H9 (cell line): Measurements from ENCODE around the gene CAPN9. TPM values are rescaled to one million over a fixed set of nuclear protein-coding genes. Genes with fewer than 3 reads are reported as not detected.

Experiments
- DNase-seq: peaks from one replicate; pipeline ENCODE4 v3.0.0-alpha.2; 2017
- H2AFZ ChIP-seq: one replicate; pipeline ENCODE4 v1.6.1; 2013; ENCODE audit warnings: mild to moderate bottlenecking, low read length, control low read depth, moderate library complexity
- H2AK5ac ChIP-seq: 2 replicates; pipeline ENCODE4 v1.6.1; 2013; ENCODE audit warnings: low read length, control low read depth, mixed read lengths; ENCODE audit not compliant: insufficient read length
- H2BK120ac ChIP-seq: one replicate; pipeline ENCODE4 v1.6.1; 2013; ENCODE audit warnings: low read depth, mild to moderate bottlenecking, low read length, control low read depth, inconsistent platforms; ENCODE audit not compliant: poor library complexity, severe bottlenecking
- H2BK12ac ChIP-seq: 2 replicates; pipeline ENCODE4 v1.6.1; 2013; ENCODE audit warnings: low read length, control low read depth, mixed read lengths, low read depth; ENCODE audit not compliant: insufficient read length
- H2BK15ac ChIP-seq: 2 replicates; pipeline ENCODE4 v1.6.1; 2013; ENCODE audit warnings: low read depth, low read length, control low read depth
- H2BK20ac ChIP-seq: one replicate; pipeline ENCODE4 v1.6.1; 2013; ENCODE audit warnings: low read depth, mild to moderate bottlenecking, low read length, control low read depth, inconsistent platforms; ENCODE audit not compliant: poor library complexity, severe bottlenecking
- H2BK5ac ChIP-seq: 2 replicates; pipeline ENCODE4 v1.6.1; 2013; ENCODE audit warnings: low read length, control low read depth, mixed read lengths; ENCODE audit not compliant: insufficient read length
- H3K14ac ChIP-seq: 2 replicates; pipeline ENCODE4 v1.6.1; 2013; ENCODE audit warnings: low read length, control low read depth; ENCODE audit not compliant: insufficient read depth
- H3K18ac ChIP-seq: 2 replicates; pipeline ENCODE4 v1.6.1; 2013; ENCODE audit warnings: low read depth, mild to moderate bottlenecking, mixed read lengths, low read length, control low read depth; ENCODE audit not compliant: insufficient read length
- H3K23ac ChIP-seq: 2 replicates; pipeline ENCODE4 v1.6.1; 2013; ENCODE audit warnings: low read length, control low read depth, mixed read lengths, low read depth; ENCODE audit not compliant: insufficient read length
- H3K23me2 ChIP-seq: 2 replicates; pipeline ENCODE4 v1.6.1; 2013; ENCODE audit warnings: low read depth, mild to moderate bottlenecking, mixed read lengths, low read length, control low read depth; ENCODE audit not compliant: insufficient read length, poor library complexity, severe bottlenecking
- H3K27ac ChIP-seq: 2 replicates; pipeline ENCODE4 v1.5.1; 2013; ENCODE audit warnings: low read length, control low read depth, mixed read lengths, low read depth; ENCODE audit not compliant: insufficient read length
- H3K27me3 ChIP-seq: 2 replicates; pipeline ENCODE4 v1.6.1; 2013; ENCODE audit warnings: low read length, control low read depth, inconsistent platforms; ENCODE audit not compliant: insufficient read depth
- H3K4ac ChIP-seq: 2 replicates; pipeline ENCODE4 v1.6.1; 2013; ENCODE audit warnings: low read depth, mild to moderate bottlenecking, control low read depth, inconsistent platforms, low read length, moderate library complexity
- H3K4me1 ChIP-seq: 2 replicates; pipeline ENCODE4 v1.6.1; 2013; ENCODE audit warnings: low read length, control low read depth, inconsistent platforms; ENCODE audit not compliant: insufficient read depth
- H3K4me2 ChIP-seq: 2 replicates; pipeline ENCODE4 v1.6.1; 2013; ENCODE audit warnings: low read length, control low read depth, mixed read lengths; ENCODE audit not compliant: insufficient read length, insufficient read depth
- H3K56ac ChIP-seq: 2 replicates; pipeline ENCODE4 v1.6.1; 2013; ENCODE audit warnings: low read depth, mild to moderate bottlenecking, mixed read lengths, low read length, control low read depth; ENCODE audit not compliant: insufficient read length
- H3K79me1 ChIP-seq: 2 replicates; pipeline ENCODE4 v1.6.1; 2013; ENCODE audit warnings: low read depth, mild to moderate bottlenecking, moderate library complexity, low read length, control low read depth, inconsistent platforms; ENCODE audit not compliant: insufficient read depth, poor library complexity, severe bottlenecking
- H3K79me2 ChIP-seq: 2 replicates; pipeline ENCODE4 v1.6.1; 2013; ENCODE audit warnings: low read length, control low read depth, inconsistent platforms; ENCODE audit not compliant: insufficient read depth
- H3K9ac ChIP-seq: 2 replicates; pipeline ENCODE4 v1.6.1; 2013; ENCODE audit warnings: low read length, control low read depth, mixed read lengths; ENCODE audit not compliant: insufficient read length; ENCODE audit errors: extremely low read depth
- H3K9me3 ChIP-seq: one replicate; pipeline ENCODE4 v1.6.1; 2013; ENCODE audit warnings: low read depth, low read length, inconsistent platforms; ENCODE audit not compliant: control insufficient read depth
- H3T11ph ChIP-seq: one replicate; pipeline ENCODE4 v1.6.1; 2013; ENCODE audit warnings: mild to moderate bottlenecking, low read length, control low read depth, inconsistent platforms
- H4K20me1 ChIP-seq: one replicate; pipeline ENCODE4 v1.6.1; 2013; ENCODE audit not compliant: control insufficient read depth, insufficient read length, insufficient read depth
- H4K5ac ChIP-seq: 2 replicates; pipeline ENCODE4 v1.6.1; 2013; ENCODE audit warnings: low read depth, mild to moderate bottlenecking, mixed read lengths, low read length, control low read depth; ENCODE audit not compliant: insufficient read length
- H4K8ac ChIP-seq: replicated peaks from 2 replicates; pipeline ENCODE4 v1.6.1; 2013; ENCODE audit warnings: low read length, control low read depth, mixed read lengths, low read depth; ENCODE audit not compliant: insufficient read length
- H4K91ac ChIP-seq: 2 replicates; pipeline ENCODE4 v1.6.1; 2013; ENCODE audit warnings: low read depth, mild to moderate bottlenecking, moderate library complexity, mixed read lengths, low read length, control low read depth; ENCODE audit not compliant: insufficient read length
- H3K27ac Mint-ChIP-seq, 3 experiments: 2 replicates in 2 of 3; 3 replicates in 1 of 3; pipeline ENCODE4 v1.8.0; 2020 to 2021; ENCODE audit warnings: mixed read lengths in 3 of 3, mild to moderate bottlenecking in 1 of 3, moderate library complexity in 1 of 3
- H3K27me3 Mint-ChIP-seq: 2 replicates; pipeline ENCODE4 v1.8.0; 2021; ENCODE audit warnings: low read depth, mild to moderate bottlenecking, moderate library complexity, mixed read lengths
- H3K36me3 Mint-ChIP-seq, 3 experiments: 2 replicates in 2 of 3; 3 replicates in 1 of 3; pipeline ENCODE4 v1.8.0; 2020 to 2021; ENCODE audit warnings: low read depth in 3 of 3, mixed read lengths in 3 of 3; ENCODE audit not compliant: insufficient read depth in 1 of 3
- H3K4me1 Mint-ChIP-seq, 2 experiments: 2 replicates each; pipeline ENCODE4 v1.8.0; 2020; ENCODE audit warnings: mixed read lengths in 2 of 2
- H3K4me3 Mint-ChIP-seq, 2 experiments: 2 replicates in 1 of 2; 3 replicates in 1 of 2; pipeline ENCODE4 v1.8.0; 2020 to 2021; ENCODE audit warnings: mild to moderate bottlenecking in 2 of 2, mixed read lengths in 2 of 2, moderate library complexity in 1 of 2
- H3K9me3 Mint-ChIP-seq, 2 experiments: 2 replicates in 1 of 2; 3 replicates in 1 of 2; pipeline ENCODE4 v1.8.0; 2020; ENCODE audit warnings: mild to moderate bottlenecking in 2 of 2, mixed read lengths in 2 of 2, moderate library complexity in 1 of 2
- WGBS: extraction: QIAGEN DNeasy Blood & Tissue Kit; methylation state at CpG from one replicate; pipeline ENCODE4 v1.1.7; 2013; ENCODE audit warnings: missing lambda C conversion rate, low lambda C conversion rate, mixed read lengths; ENCODE audit not compliant: insufficient read length; ENCODE audit errors: extremely low coverage; 5-methylcytosine and 5-hydroxymethylcytosine counted together
- total RNA-seq: library from RNA; stranded (reverse); gene quantifications from 2 replicates; pipeline ENCODE4 v1.2.1, GENCODE V29; 2021
- TF ChIP-seq, protein P1 (sequence below): fragments of 200-600 bp; sonication (generic); conservative IDR thresholded peaks from 3 replicates; pipeline ENCODE4 v1.8.0; 2021; ENCODE audit warnings: antibody characterized with exemption, mild to moderate bottlenecking

Gene CAPN9
- total RNA-seq, 1 experiment from 2014 or later: 0.22 TPM

- Histone ChIP-seq H3K9ac (no peak overlapping the region), H2BK12ac (no peak overlapping the region), H3K79me2 (no peaks in the 10 kb centered on the region), H2AK5ac (no peak overlapping the region), H3K18ac (no peak overlapping the region), H2BK20ac (no peak overlapping the region), H2BK5ac (no peak overlapping the region), H3K23me2 (no peaks in the 10 kb centered on the region), H4K5ac (no peak overlapping the region), H4K91ac (no peak overlapping the region), H2BK120ac (no peak overlapping the region), H3K27ac (no peak overlapping the region), H3K56ac (no peak overlapping the region), H2AFZ (no peak overlapping the region), H3K4me2 (no peak overlapping the region), H3K4ac (no peak overlapping the region), H4K8ac (no peak overlapping the region), H2BK15ac (no peak overlapping the region), H3K4me1 (no peaks in the 10 kb centered on the region), H3K9me3 (no peaks in the 10 kb centered on the region), H3K14ac (no peak overlapping the region), H3K27me3 (no peaks in the 10 kb centered on the region), H3K23ac (no peak overlapping the region), H4K20me1 (no peaks in the 10 kb centered on the region), H3T11ph (no peak overlapping the region), H3K79me1 (no peaks in the 10 kb centered on the region)
- no CpG with 5 or more reads among the region's 2 CpGs for WGBS
- DNase-seq: no peak
- Mint-ChIP-seq H3K9me3 (no peaks in the 10 kb centered on the region; a peak in 1 of 5 replicates), H3K4me1 (peaks cover 9 to 23% of the 10 kb centered on the region in 2 experiments), H3K27ac (no peak overlapping the region), H3K36me3 (no peaks in the 10 kb centered on the region; a peak in 1 of 7 replicates), H3K27me3 (peaks cover 5% of the 10 kb centered on the region), H3K4me3 (no peak overlapping the region)
- TF ChIP-seq, protein P1, sequence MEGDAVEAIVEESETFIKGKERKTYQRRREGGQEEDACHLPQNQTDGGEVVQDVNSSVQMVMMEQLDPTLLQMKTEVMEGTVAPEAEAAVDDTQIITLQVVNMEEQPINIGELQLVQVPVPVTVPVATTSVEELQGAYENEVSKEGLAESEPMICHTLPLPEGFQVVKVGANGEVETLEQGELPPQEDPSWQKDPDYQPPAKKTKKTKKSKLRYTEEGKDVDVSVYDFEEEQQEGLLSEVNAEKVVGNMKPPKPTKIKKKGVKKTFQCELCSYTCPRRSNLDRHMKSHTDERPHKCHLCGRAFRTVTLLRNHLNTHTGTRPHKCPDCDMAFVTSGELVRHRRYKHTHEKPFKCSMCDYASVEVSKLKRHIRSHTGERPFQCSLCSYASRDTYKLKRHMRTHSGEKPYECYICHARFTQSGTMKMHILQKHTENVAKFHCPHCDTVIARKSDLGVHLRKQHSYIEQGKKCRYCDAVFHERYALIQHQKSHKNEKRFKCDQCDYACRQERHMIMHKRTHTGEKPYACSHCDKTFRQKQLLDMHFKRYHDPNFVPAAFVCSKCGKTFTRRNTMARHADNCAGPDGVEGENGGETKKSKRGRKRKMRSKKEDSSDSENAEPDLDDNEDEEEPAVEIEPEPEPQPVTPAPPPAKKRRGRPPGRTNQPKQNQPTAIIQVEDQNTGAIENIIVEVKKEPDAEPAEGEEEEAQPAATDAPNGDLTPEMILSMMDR: no peak
Observed at GRCh38 chr1:230743899-230744298, 3.3 kb upstream of the CAPN9 start.
